Adipose tissue (tissue), 3 donors: Measurements from ENCODE around the gene FABP6. TPM values are rescaled to one million over a fixed set of nuclear protein-coding genes. Genes with fewer than 3 reads are reported as not detected.
"Not testable (repeated sequence)": the region's sequence is repeated elsewhere in the genome, so short reads cannot be mapped to it uniquely, and the experiment has no call there.

Source experiments
- H3K27ac ChIP-seq: one replicate; pipeline ENCODE4 v1.5.1; 2013; ENCODE audit warnings: low read depth, low read length
- WGBS, 3 donors: extraction: QIAGEN DNeasy Blood & Tissue Kit; methylation state at CpG; one replicate each; pipeline ENCODE4 v1.1.7; 2013; 5-methylcytosine and 5-hydroxymethylcytosine counted together
- polyA plus RNA-seq, 3 donors: library from polyadenylated mRNA; stranded (reverse); fragments of 200-250 nt; gene quantifications; one replicate each; pipeline ENCODE4 v1.2.3, GENCODE V29; 2013
- donor health status: healthy with polysubstance abuse.
- donor health status: Bipolar disorder and iron deficiency.
- donor health status: healthy.

Gene FABP6
- polyA plus RNA-seq, 3 donors, result not detected

- 78 to 90% (median 87%) methylated on average over 9 of the region's 9 CpGs for WGBS, 3 donors
- no peak overlapping the region for H3K27ac ChIP-seq
Observed at GRCh38 chr5:160210606-160211005, 18.7 kb upstream of the FABP6 start.

- no peak overlapping the region for H3K27ac ChIP-seq
- 64 to 74% (median 74%) methylated on average over 2 of the region's 2 CpGs for WGBS, 3 donors
Observed at GRCh38 chr5:160211352-160211751, 18.0 kb upstream of the FABP6 start.

- WGBS, 3 donors, result 73 to 88% (median 77%) methylated on average over 5 of the region's 5 CpGs
- no peak overlapping the region for H3K27ac ChIP-seq
Observed at GRCh38 chr5:160213537-160213936, 15.8 kb upstream of the FABP6 start.

GRCh38 chr5:160219356-160219755, 9.9 kb upstream of the FABP6 start:
- H3K27ac ChIP-seq, result no peak overlapping the region
- 58 to 65% (median 60%) methylated on average over 4 of the region's 4 CpGs for WGBS, 3 donors

- WGBS, 3 donors, result 79 to 87% (median 84%) methylated on average over 3 of the region's 3 CpGs
- H3K27ac ChIP-seq, result no peak overlapping the region
Observed at GRCh38 chr5:160221082-160221481, 8.2 kb upstream of the FABP6 start.

GRCh38 chr5:160227012-160227411, 2.3 kb upstream of the FABP6 start:
- H3K27ac ChIP-seq, result no peak overlapping the region
- WGBS, 3 donors, result 85 to 98% (median 91%) methylated on average over 2 of the region's 2 CpGs

GRCh38 chr5:160230686-160231527, 1.6 kb downstream of the FABP6 start:
- WGBS, 3 donors, result 74 to 80% (median 75%) methylated on average over 9 of the region's 9 CpGs
- no peak overlapping the region for H3K27ac ChIP-seq

GRCh38 chr5:160231783-160232342, 2.6 kb downstream of the FABP6 start:
- 86 to 92% (median 87%) methylated on average over 10 of the region's 10 CpGs for WGBS, 3 donors
- no peak overlapping the region for H3K27ac ChIP-seq

- H3K27ac ChIP-seq, result no peak overlapping the region
- WGBS, 3 donors, result 71 to 92% (median 81%) methylated on average over 5 of the region's 5 CpGs
Observed at GRCh38 chr5:160233215-160233614, 3.9 kb downstream of the FABP6 start.

- no peak overlapping the region for H3K27ac ChIP-seq
- WGBS, 3 donors, result 66 to 88% (median 81%) methylated on average over 4 to 5 of the region's 5 CpGs
Observed at GRCh38 chr5:160235731-160236130, 6.4 kb downstream of the FABP6 start.

- H3K27ac ChIP-seq, result no peak overlapping the region
- 75 to 82% (median 79%) methylated on average over 5 of the region's 5 CpGs for WGBS, 3 donors
Observed at GRCh38 chr5:160237571-160238093, 8.3 kb downstream of the FABP6 start.

- WGBS, 3 donors, result 30 to 43% (median 31%) methylated on average over 3 of the region's 3 CpGs
- no peak overlapping the region for H3K27ac ChIP-seq
Observed at GRCh38 chr5:160240350-160240749, 11.0 kb downstream of the FABP6 start.

- 72 to 92% (median 89%) methylated on average over 3 of the region's 3 CpGs for WGBS, 3 donors
- no peak overlapping the region for H3K27ac ChIP-seq
Observed at GRCh38 chr5:160242145-160242544, 12.8 kb downstream of the FABP6 start.

- WGBS, 3 donors, result 74 to 86% (median 77%) methylated on average over 9 of the region's 9 CpGs
- H3K27ac ChIP-seq, result no peak overlapping the region
Observed at GRCh38 chr5:160245506-160246086, 16.3 kb downstream of the FABP6 start.

- H3K27ac ChIP-seq, result not testable (repeated sequence)
Observed at GRCh38 chr5:160249570-160249969, 20.3 kb downstream of the FABP6 start.

GRCh38 chr5:160250226-160250625, 20.9 kb downstream of the FABP6 start:
- H3K27ac ChIP-seq, result no peak overlapping the region
- WGBS, 3 donors, result 90 to 98% (median 94%) methylated on average over 5 of the region's 5 CpGs

More at GRCh38 chr5:160249570-160249969, 20.3 kb downstream of the FABP6 start:
- 96 to 100% (median 100%) methylated on average over 1 of the region's 1 CpG for WGBS, 3 donors

GRCh38 chr5:160250826-160251225, 21.5 kb downstream of the FABP6 start:
- H3K27ac ChIP-seq, result no peak overlapping the region
- 74 to 81% (median 78%) methylated on average over 2 of the region's 2 CpGs for WGBS, 3 donors

GRCh38 chr5:160251406-160252155, 22.3 kb downstream of the FABP6 start:
- no peak overlapping the region for H3K27ac ChIP-seq
- 83 to 91% (median 87%) methylated on average over 14 of the region's 14 CpGs for WGBS, 3 donors

- no peak overlapping the region for H3K27ac ChIP-seq
- WGBS, 3 donors, result 83 to 92% (median 90%) methylated on average over 9 of the region's 9 CpGs
Observed at GRCh38 chr5:160252916-160253315, 23.6 kb downstream of the FABP6 start.
